HepG2 (cell line): ENCODE measurements around the gene NPSR1. TPM values are rescaled to one million over a fixed set of nuclear protein-coding genes. Genes with fewer than 3 reads are reported as not detected.
"Not testable (repeated sequence)": the region's sequence is repeated elsewhere in the genome, so short reads cannot be mapped to it uniquely, and the experiment has no call there.

Source experiments
- ATAC-seq: fragments of 200-7000 bp; cut with Tn5 transposase; 3 replicates; pipeline ENCODE4 v1.9.1; 2020; ENCODE audit warnings: mild to moderate bottlenecking, moderate library complexity
- BruUV-seq: library from RNA; stranded (reverse); fragments of 400-500 nt; replicated peaks from 2 replicates; lab custom pipeline; 2021; lab: Mats Ljungman, UMichigan
- CTCF ChIA-PET: fragments of 300-600 bp; formaldehyde crosslinking; extraction: SDS; loops from one replicate; lab custom pipeline; 2021; ENCODE audit warnings: low total read pairs, inconsistent platforms, low intra/inter-chr PET ratio; lab: Yijun Ruan, JAX
- POLR2A ChIA-PET: fragments of 350-600 bp; sonication (Branson Sonifier 250); formaldehyde crosslinking; loops from one replicate; lab custom pipeline; 2020; ENCODE audit warnings: antibody characterized with exemption, inconsistent platforms; lab: Yijun Ruan, JAX
- DNase-seq: peaks from one replicate; pipeline ENCODE4 v3.0.0-alpha.2; 2015; ENCODE audit warnings: low spot score
- FAIRE-seq: peaks from 3 replicates; lab custom pipeline; 2011; peaks lifted over from hg19 to GRCh38; lab: Jason Lieb, UNC
- H2AFZ ChIP-seq: one replicate; pipeline ENCODE4 v1.6.1; 2011; ENCODE audit warnings: low read length, inconsistent platforms
- H3K27ac ChIP-seq: fragments of 300-600 bp; 3 replicates; pipeline ENCODE4 v1.8.0; 2011; ENCODE audit warnings: mixed run types, mild to moderate bottlenecking, mixed read lengths, low read length, inconsistent platforms; ENCODE audit not compliant: insufficient read depth; ENCODE audit errors: extremely low read length
- H3K27me3 ChIP-seq, 2 experiments: fragments of 200-600 bp in 1 of 2; 2 replicates in 1 of 2; 3 replicates in 1 of 2; pipeline versions ENCODE4 v1.6.0 to v1.8.0; 2011; ENCODE audit warnings: low read length in 2 of 2, mild to moderate bottlenecking in 2 of 2, moderate library complexity in 2 of 2, inconsistent platforms in 1 of 2; ENCODE audit not compliant: insufficient read depth in 2 of 2, control insufficient read depth in 1 of 2
- H3K36me3 ChIP-seq, 2 experiments: fragments of 200-600 bp in 1 of 2; replicated peaks in 1 of 2; 2 replicates in 1 of 2; 3 replicates in 1 of 2; pipeline versions ENCODE4 v1.5.1 to v1.8.0; 2011; ENCODE audit warnings: low read length in 2 of 2, inconsistent platforms in 1 of 2; ENCODE audit not compliant: insufficient read depth in 2 of 2, control insufficient read depth in 1 of 2
- H3K4me1 ChIP-seq: 2 replicates; pipeline ENCODE4 v1.5.1; 2012; ENCODE audit warnings: low read length, inconsistent platforms; ENCODE audit not compliant: insufficient read depth
- H3K4me2 ChIP-seq: 2 replicates; pipeline ENCODE4 v1.6.0; 2011; ENCODE audit warnings: low read depth, low read length, inconsistent platforms
- H3K4me3 ChIP-seq, 3 experiments: fragments of 200-600 bp in 1 of 3; sonication (generic), shearing (Covaris generic) in 1 of 3; replicated peaks in 1 of 3; 2 replicates each; pipeline ENCODE4 v1.5.1; 2011 to 2016; ENCODE audit warnings: low read length in 3 of 3, inconsistent platforms in 2 of 3, low read depth in 2 of 3, mild to moderate bottlenecking in 2 of 3, control low read depth in 1 of 3, mixed read lengths in 1 of 3; ENCODE audit not compliant: insufficient read depth in 1 of 3
- H3K79me2 ChIP-seq: one replicate; pipeline ENCODE4 v1.6.1; 2011; ENCODE audit warnings: low read length, inconsistent platforms; ENCODE audit not compliant: insufficient read depth
- H3K9ac ChIP-seq: 2 replicates; pipeline ENCODE4 v1.6.0; 2011; ENCODE audit warnings: mild to moderate bottlenecking, low read depth, low read length, inconsistent platforms; ENCODE audit not compliant: insufficient read depth
- H3K9me3 ChIP-seq: 2 replicates; pipeline ENCODE4 v1.5.1; 2012; ENCODE audit warnings: mild to moderate bottlenecking, low read length
- H4K20me1 ChIP-seq: 2 replicates; pipeline ENCODE4 v1.6.0; 2011; ENCODE audit warnings: inconsistent platforms, mild to moderate bottlenecking, low read length, moderate library complexity; ENCODE audit not compliant: insufficient read depth
- ARID5B ChIP-seq: IDR thresholded peaks from 2 replicates; pipeline ENCODE4 v1.4.0; 2020; ENCODE audit warnings: mild to moderate bottlenecking, missing genetic modification reagents
- BCL6 ChIP-seq: IDR thresholded peaks from 2 replicates; pipeline ENCODE4 v1.6.1; 2016; ENCODE audit warnings: missing genetic modification reagents, missing compliant biosample characterization
- CTCF ChIP-seq: sonication (generic); formaldehyde crosslinking; IDR thresholded peaks from 2 replicates; pipeline ENCODE4 v1.5.0; 2020; ENCODE audit warnings: mild to moderate bottlenecking, missing genetic modification reagents, moderate library complexity
- FOXA1 ChIP-seq, 2 experiments: fragments of 450-650 bp in 1 of 2; sonication (generic) in 1 of 2; formaldehyde crosslinking in 1 of 2; IDR thresholded peaks; 2 replicates each; pipeline versions ENCODE4 v1.4.0 to v1.6.1; 2016 to 2020; ENCODE audit warnings: missing genetic modification reagents in 1 of 2
- POGK ChIP-seq: sonication (generic); formaldehyde crosslinking; conservative IDR thresholded peaks from 2 replicates; pipeline ENCODE4 v1.8.0; 2022; ENCODE audit warnings: mild to moderate bottlenecking, moderate library complexity, missing genetic modification reagents
- SOX13 ChIP-seq, 3 experiments: fragments of 450-650 bp in 1 of 3; sonication (generic) in 1 of 3; formaldehyde crosslinking in 1 of 3; IDR thresholded peaks in 2 of 3; conservative IDR thresholded peaks in 1 of 3; 2 replicates each; pipeline versions ENCODE4 v1.5.0 to v1.6.1; 2016 to 2020; ENCODE audit warnings: antibody characterized with exemption in 1 of 3, mild to moderate bottlenecking in 1 of 3, missing compliant biosample characterization in 1 of 3, missing genetic modification reagents in 1 of 3, moderate library complexity in 1 of 3
- SPEN ChIP-seq: sonication (generic); formaldehyde crosslinking; IDR thresholded peaks from 2 replicates; pipeline ENCODE4 v1.5.1; 2020; ENCODE audit warnings: low read depth, mild to moderate bottlenecking, missing genetic modification reagents
- WIZ ChIP-seq: sonication (generic); formaldehyde crosslinking; IDR thresholded peaks from 2 replicates; pipeline ENCODE4 v1.5.1; 2020; ENCODE audit warnings: mild to moderate bottlenecking, missing genetic modification reagents
- ZNF292 ChIP-seq: sonication (generic); formaldehyde crosslinking; IDR thresholded peaks from 2 replicates; pipeline ENCODE4 v1.8.1; 2022; ENCODE audit warnings: mild to moderate bottlenecking, low read depth, missing genetic modification reagents, borderline replicate concordance
- ZNF772 ChIP-seq: sonication (generic); formaldehyde crosslinking; IDR thresholded peaks from 2 replicates; pipeline ENCODE4 v1.5.0; 2020; ENCODE audit warnings: mild to moderate bottlenecking, missing genetic modification reagents
- ZNF891 ChIP-seq: sonication (generic); formaldehyde crosslinking; IDR thresholded peaks from 2 replicates; pipeline ENCODE4 v1.5.0; 2020; ENCODE audit warnings: mild to moderate bottlenecking, missing genetic modification reagents
- WGBS: methylation state at CpG from one replicate; pipeline ENCODE4 v1.1.6; 2017; ENCODE audit warnings: low lambda C conversion rate; 5-methylcytosine and 5-hydroxymethylcytosine counted together
- in situ Hi-C: cut with HindIII; loops from 2 replicates; pipeline ENCODE4 v1.10.0; 2017; ENCODE audit warnings: low pct_unique_long_range_greater_than_20kb; ENCODE audit not compliant: extremely low pct_ligation_motif_present
- intact Hi-C: fragments of 100-400 bp; cut with micrococcal nuclease; formaldehyde crosslinking; loops from one replicate; pipeline ENCODE4 v1.10.0; 2022; ENCODE audit not compliant: unreplicated experiment
- polyA plus RNA-seq, 8 experiments: library from polyadenylated mRNA; depleted of rRNA in 3 of 8; stranded (reverse) in 7 of 8; unstranded in 1 of 8; fragments of >200 nt; fragmentation: Illumina TruSeq in 4 of 8; extraction: Trizol in 4 of 8; gene quantifications; 2 replicates each; pipeline versions ENCODE4 v1.2.1 to v1.2.3, GENCODE V29; 2011 to 2016; ENCODE audit warnings: low read depth in 4 of 8, missing spikeins in 1 of 8, mixed read lengths in 1 of 8; ENCODE audit not compliant: insufficient read depth in 1 of 8
- total RNA-seq, 5 experiments: library from RNA; depleted of rRNA; stranded (reverse); fragments of >200 nt; fragmentation: Illumina TruSeq; extraction: Trizol; gene quantifications; 2 replicates each; pipeline ENCODE4 v1.2.3, GENCODE V29; 2016; ENCODE audit warnings: low read depth in 1 of 5

The NPSR1 gene
- total and polyA plus RNA-seq, 2 of the 13 experiments (the other 11 are each of a cell fraction or from before 2014, with no cell fraction given): not detected

- not testable (repeated sequence) for TF ChIP-seq SOX13, FOXA1 (IDR thresholded peaks at IDR 0.05)
- TF ChIP-seq SOX13 (CRISPR knock-in tag; conservative IDR thresholded peaks at IDR 0.05 in 1 of 2, IDR thresholded peaks at IDR 0.05 in 1 of 2) (peak in 1 of 2 experiments; percentile 36; a peak in 1 of 4 replicates), FOXA1 (CRISPR knock-in tag; IDR thresholded peaks at IDR 0.05) (peak; percentile 68; the same call in 1 of the 2 replicates), ZNF891 (peak; percentile 33; the same call in 1 of the 2 replicates), ARID5B (CRISPR knock-in tag) (peak; percentile 61), ZNF292 (CRISPR knock-in tag) (peak; percentile 81; the same call in 1 of the 2 replicates)
Observed at GRCh38 chr7:34814203-34814842, 156.3 kb downstream of the NPSR1 start (continued).

GRCh38 chr7:34821932-34822558 is 164.0 kb downstream of the NPSR1 start:
- H3K9me3 ChIP-seq: no peaks in the 10 kb centered on the region
- in situ Hi-C loops: loop anchor here (5.0 kb wide), 1 partner anchor 215 kb away; the partner anchor contains the start of gene DPY19L1
- BruUV-seq: no TSS peak
- no peak for TF ChIP-seq POGK (CRISPR knock-in tag)
- no peak for TF ChIP-seq SPEN (CRISPR knock-in tag)
- no peak for TF ChIP-seq ZNF772 (CRISPR knock-in tag)
- no peak for TF ChIP-seq BCL6
- TF ChIP-seq WIZ (CRISPR knock-in tag): no peak
- TF ChIP-seq CTCF (CRISPR knock-in tag): no peak

More at GRCh38 chr7:34821932-34822558, 164.0 kb downstream of the NPSR1 start:
- WGBS: 48% methylated on average over 16 of the region's 16 CpGs
- 0 out of 2 replicates have a peak overlapping the region, but pooled peaks have one; percentile 23 for H3K4me2 ChIP-seq
- H3K79me2 ChIP-seq: no peaks in the 10 kb centered on the region
- H3K27me3 ChIP-seq: no peaks in the 10 kb centered on the region; a peak in 1 of 5 replicates
- POLR2A ChIA-PET: no interaction called here
- H3K9ac ChIP-seq: no peak overlapping the region
- intact Hi-C loops: loop anchor here (2.0 to 5.0 kb wide), 3 partner anchors 63 to 213 kb away; no protein-coding TSS in a partner anchor
- H3K36me3 ChIP-seq: no peaks in the 10 kb centered on the region
- FAIRE-seq (no peak), ATAC-seq (no peak), DNase-seq (no peak)
- H3K4me3 ChIP-seq: no peak overlapping the region
- CTCF ChIA-PET: no interaction called here
- no peak overlapping the region for H2AFZ ChIP-seq
- no peaks in the 10 kb centered on the region for H4K20me1 ChIP-seq
- H3K4me1 ChIP-seq: no peaks in the 10 kb centered on the region
- no peak overlapping the region for H3K27ac ChIP-seq
